Endothelial cell of umbilical vein (primary cell): ENCODE data around the gene SAMD4A. TPM values are rescaled to one million over a fixed set of nuclear protein-coding genes. Genes with fewer than 3 reads are reported as not detected.

Experiments
- BruUV-seq: library from RNA; stranded (reverse); fragments of 400-500 nt; replicated peaks from 2 replicates; lab custom pipeline; 2021; lab: Mats Ljungman, UMichigan
- CTCF ChIA-PET: fragments of 300-600, 350-600 bp; sonication (Branson Sonifier 250); formaldehyde crosslinking; loops from one replicate; lab custom pipeline; 2021; ENCODE audit warnings: antibody characterized with exemption, inconsistent platforms; lab: Charles Lee
- POLR2A ChIA-PET: fragments of 300-600, 350-600 bp; sonication (Branson Sonifier 250); formaldehyde crosslinking; loops from one replicate; lab custom pipeline; 2021; ENCODE audit warnings: antibody characterized with exemption, inconsistent platforms; lab: Charles Lee
- DNase-seq: peaks from one replicate; pipeline ENCODE4 v3.0.0-alpha.2; 2011; ENCODE audit warnings: low read depth, low spot score
- FAIRE-seq: peaks from 2 replicates; lab custom pipeline; 2011; peaks lifted over from hg19 to GRCh38; lab: Jason Lieb, UNC
- H2AFZ ChIP-seq: 2 replicates; pipeline ENCODE4 v1.6.0; 2012; ENCODE audit warnings: low read depth, low read length, control low read depth, inconsistent platforms
- H3K27ac ChIP-seq: 2 replicates; pipeline ENCODE4 v1.5.1; 2011; ENCODE audit warnings: low read depth, mild to moderate bottlenecking, control low read depth, low read length, moderate library complexity; ENCODE audit not compliant: insufficient read depth
- H3K27me3 ChIP-seq, 2 experiments: 2 replicates each; pipeline versions ENCODE4 v1.6.0 to v1.6.1; 2011; ENCODE audit warnings: low read length in 2 of 2, mixed read lengths in 1 of 2; ENCODE audit not compliant: control insufficient read depth in 2 of 2, insufficient read depth in 2 of 2
- H3K36me3 ChIP-seq, 2 experiments: 2 replicates in 1 of 2; 3 replicates in 1 of 2; pipeline ENCODE4 v1.5.1; 2011; ENCODE audit warnings: low read length in 2 of 2, mild to moderate bottlenecking in 1 of 2, moderate library complexity in 1 of 2; ENCODE audit not compliant: control insufficient read depth in 2 of 2, insufficient read depth in 2 of 2; ENCODE audit errors: extremely low read depth in 1 of 2
- H3K4me1 ChIP-seq: 3 replicates; pipeline ENCODE4 v1.5.1; 2011; ENCODE audit warnings: mild to moderate bottlenecking, low read length; ENCODE audit not compliant: control insufficient read depth, insufficient read depth; ENCODE audit errors: extremely low read depth
- H3K4me2 ChIP-seq: 2 replicates; pipeline ENCODE4 v1.6.1; 2011; ENCODE audit warnings: low read length, control low read depth, mixed read lengths; ENCODE audit not compliant: insufficient read depth
- H3K4me3 ChIP-seq, 3 experiments: fragments of 200-600 bp in 1 of 3; sonication (generic), shearing (Covaris generic) in 1 of 3; replicated peaks in 1 of 3; 2 replicates each; pipeline ENCODE4 v1.5.1; 2011 to 2016; ENCODE audit warnings: control low read depth in 3 of 3, low read length in 3 of 3, mild to moderate bottlenecking in 2 of 3, inconsistent platforms in 1 of 3, low read depth in 1 of 3, moderate library complexity in 1 of 3; ENCODE audit not compliant: insufficient read depth in 1 of 3
- H3K79me2 ChIP-seq: 2 replicates; pipeline ENCODE4 v1.6.0; 2012; ENCODE audit warnings: low read length, inconsistent platforms; ENCODE audit not compliant: control insufficient read depth, insufficient read depth
- H3K9ac ChIP-seq: replicated peaks from 2 replicates; pipeline ENCODE3; 2011; ENCODE audit warnings: low read length, control low read depth; ENCODE audit not compliant: insufficient read depth; ENCODE audit errors: extremely low read depth
- H3K9me1 ChIP-seq: replicated peaks from 3 replicates; pipeline ENCODE4 v1.6.0; 2011; ENCODE audit warnings: mild to moderate bottlenecking, low read length; ENCODE audit not compliant: control insufficient read depth, insufficient read depth; ENCODE audit errors: extremely low read depth
- H3K9me3 ChIP-seq: replicated peaks from 2 replicates; pipeline ENCODE4 v1.5.1; 2012; ENCODE audit warnings: low read length, inconsistent platforms; ENCODE audit not compliant: control insufficient read depth, insufficient read depth
- H4K20me1 ChIP-seq: replicated peaks from 2 replicates; pipeline ENCODE3; 2011; ENCODE audit warnings: mild to moderate bottlenecking, low read length; ENCODE audit not compliant: control insufficient read depth, insufficient read depth; ENCODE audit errors: extremely low read depth
- CTCF ChIP-seq, 2 donors: IDR thresholded peaks; 1 replicate in 1 of 2; 2 replicates in 1 of 2; pipeline ENCODE4 v1.5.1; 2011; ENCODE audit warnings: low read length in 2 of 2, mild to moderate bottlenecking in 2 of 2, moderate library complexity in 2 of 2, control low read depth in 1 of 2, inconsistent platforms in 1 of 2, low read depth in 1 of 2; ENCODE audit not compliant: insufficient read depth in 1 of 2; ENCODE audit errors: extremely low read depth in 1 of 2
- EZH2 ChIP-seq: IDR thresholded peaks from 2 replicates; pipeline ENCODE4 v1.6.1; 2012; ENCODE audit warnings: borderline replicate concordance, low read depth, mild to moderate bottlenecking, moderate library complexity, low read length, inconsistent platforms; ENCODE audit not compliant: severe bottlenecking
- FOS ChIP-seq: IDR thresholded peaks from 2 replicates; pipeline ENCODE4 v1.6.1; 2011; ENCODE audit warnings: mild to moderate bottlenecking, low read length, moderate library complexity, borderline replicate concordance; ENCODE audit not compliant: insufficient read depth
- GATA2 ChIP-seq: IDR thresholded peaks from 2 replicates; pipeline ENCODE4 v1.7.0; 2011; ENCODE audit warnings: low read depth, mild to moderate bottlenecking, moderate library complexity, mixed read lengths, low read length; ENCODE audit not compliant: insufficient read length, insufficient read depth
- JUN ChIP-seq: IDR thresholded peaks from 2 replicates; pipeline ENCODE4 v1.6.1; 2011; ENCODE audit warnings: borderline replicate concordance, low read depth; ENCODE audit not compliant: insufficient read length, insufficient read depth
- MAX ChIP-seq: IDR thresholded peaks from 2 replicates; pipeline ENCODE4 v1.6.1; 2011; ENCODE audit not compliant: insufficient read depth, insufficient read length
- MYC ChIP-seq: IDR thresholded peaks from one replicate; pipeline ENCODE4 v1.6.1; 2011; ENCODE audit warnings: mild to moderate bottlenecking, low read depth, low read length
- POLR2A ChIP-seq: IDR thresholded peaks from 2 replicates; pipeline ENCODE4 v1.6.1; 2012; ENCODE audit warnings: low read depth, mild to moderate bottlenecking, control low read depth, low read length
- POLR2AphosphoS5 ChIP-seq: IDR thresholded peaks from 2 replicates; pipeline ENCODE4 v1.6.1; 2012; ENCODE audit warnings: low read depth, mild to moderate bottlenecking, control low read depth, low read length, moderate library complexity; ENCODE audit not compliant: insufficient read depth
- dilution Hi-C: fragments of 300-500 bp; cut with MboI; formaldehyde crosslinking; loops from one replicate; pipeline ENCODE4 v1.15.0; 2019; ENCODE audit warnings: low sequenced_read_pairs; ENCODE audit not compliant: extremely low pct_ligation_motif_present
- intact Hi-C: fragments of 100-400 bp; cut with micrococcal nuclease; formaldehyde crosslinking; loops from one replicate; pipeline ENCODE4 v1.10.0; 2022
- polyA plus RNA-seq, 4 experiments: library from polyadenylated mRNA; depleted of rRNA in 3 of 4; stranded (reverse) in 3 of 4; unstranded in 1 of 4; fragments of >200 nt; gene quantifications; 2 replicates each; pipeline versions ENCODE4 v1.2.1 to v1.2.3, GENCODE V29; 2011 to 2012; ENCODE audit warnings: missing spikeins in 1 of 4
- total RNA-seq: library from RNA; stranded (reverse); gene quantifications from 2 replicates; pipeline ENCODE4 v1.2.3, GENCODE V29; 2021

The SAMD4A gene
- total and polyA plus RNA-seq, 2 donors (not counting 3 experiments of a cell fraction or from before 2014, with no cell fraction given): 37.7 to 95.3 TPM

DNA sequence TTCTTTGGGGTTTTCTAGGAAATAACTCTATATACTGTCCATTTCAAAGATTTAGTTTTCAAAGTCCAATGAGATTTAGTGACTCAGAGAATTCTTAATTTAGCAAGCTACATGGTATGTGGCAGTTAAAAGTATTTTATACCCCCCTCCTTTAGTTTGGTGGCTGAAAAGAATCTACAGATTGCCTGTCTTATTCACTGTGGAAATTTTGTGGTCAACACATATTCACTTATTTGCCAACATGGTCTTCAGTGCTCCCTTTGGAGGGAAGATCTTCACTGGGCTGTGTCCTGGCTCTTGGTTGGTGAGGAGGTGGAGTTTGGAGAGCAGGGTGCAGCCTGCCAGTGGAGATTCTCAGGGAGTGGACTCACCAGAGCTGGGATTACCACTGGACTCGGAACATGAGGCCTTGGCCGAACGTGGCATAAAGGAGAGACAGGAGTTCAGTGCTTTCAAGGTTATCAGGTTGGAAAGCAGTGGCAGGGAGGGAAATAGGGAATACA lies 39.8 kb downstream of the SAMD4A start:
- no peak overlapping the region for H2AFZ ChIP-seq
- H3K27me3 ChIP-seq: no peaks in the 10 kb centered on the region
- H3K27ac ChIP-seq: no peak overlapping the region
- H3K79me2 ChIP-seq: peaks cover 77% of the 10 kb centered on the region
- H3K4me3 ChIP-seq: no peak overlapping the region
- no peak overlapping the region for H3K4me2 ChIP-seq
- H4K20me1 ChIP-seq: no peaks in the 10 kb centered on the region
- H3K9me1 ChIP-seq: no peaks in the 10 kb centered on the region
- POLR2A ChIA-PET: no interaction called here
- CTCF ChIA-PET: no interaction called here
- BruUV-seq: no TSS peak
- FAIRE-seq (no peak), DNase-seq (no peak)
- dilution Hi-C loops (no loop called here), intact Hi-C loops (no loop called here)
- H3K36me3 ChIP-seq: peaks cover 0 to 12% of the 10 kb centered on the region in 2 experiments
- H3K9me3 ChIP-seq: no peaks in the 10 kb centered on the region
- TF ChIP-seq MAX: no peak
- no peak for TF ChIP-seq GATA2
- TF ChIP-seq POLR2AphosphoS5: no peak
- TF ChIP-seq MYC: no peak
- TF ChIP-seq POLR2A: no peak
- no peak for TF ChIP-seq JUN
- TF ChIP-seq FOS: no peak
- TF ChIP-seq EZH2: no peak
- TF ChIP-seq CTCF (IDR thresholded peaks at IDR 0.05; ENCODE audit: extremely low read depth in 1 of 2, insufficient read depth in 1 of 2, low read depth in 1 of 2, low read length in 2 of 2): no peak
- no peak overlapping the region for H3K9ac ChIP-seq
- peaks cover 3% of the 10 kb centered on the region for H3K4me1 ChIP-seq
